WTC11 (cell line): ENCODE measurements around the gene TPCN2. TPM values are rescaled to one million over a fixed set of nuclear protein-coding genes. Genes with fewer than 3 reads are reported as not detected.
A peak's percentile ranks its signal among the peaks of the same experiment; 100 is the strongest.

Experiments
- ATAC-seq: fragments of 200-7000 bp; cut with Tn5 transposase; 2 replicates; pipeline ENCODE4 v1.10.0; 2021; ENCODE audit warnings: mild to moderate bottlenecking, moderate library complexity
- CTCF ChIA-PET: fragments of 300-600 bp; sonication (Branson Sonifier 250); formaldehyde crosslinking; loops from one replicate; lab custom pipeline; 2021; ENCODE audit warnings: antibody characterized with exemption; lab: Charles Lee
- POLR2A ChIA-PET: fragments of 350-600 bp; sonication (Branson Sonifier 250); formaldehyde crosslinking; loops from one replicate; lab custom pipeline; 2021; ENCODE audit warnings: antibody characterized with exemption; lab: Charles Lee
- DNase-seq: peaks from one replicate; pipeline ENCODE4 v3.0.0; 2021; ENCODE audit warnings: low spot score
- H3K27ac Mint-ChIP-seq: 2 replicates; pipeline ENCODE4 v1.8.0; 2021; ENCODE audit warnings: mixed read lengths
- H3K27me3 Mint-ChIP-seq: 2 replicates; pipeline ENCODE4 v1.8.0; 2021; ENCODE audit warnings: low read depth, mild to moderate bottlenecking, moderate library complexity, mixed read lengths
- H3K36me3 Mint-ChIP-seq: 2 replicates; pipeline ENCODE4 v1.8.0; 2021; ENCODE audit warnings: mixed read lengths
- H3K4me1 Mint-ChIP-seq: 2 replicates; pipeline ENCODE4 v1.8.0; 2022; ENCODE audit warnings: mixed read lengths
- H3K4me3 Mint-ChIP-seq: 2 replicates; pipeline ENCODE4 v1.8.0; 2021; ENCODE audit warnings: mild to moderate bottlenecking, moderate library complexity, mixed read lengths
- H3K9me3 Mint-ChIP-seq: 2 replicates; pipeline ENCODE4 v1.8.0; 2021; ENCODE audit warnings: mixed read lengths
- ARID4B ChIP-seq: sonication (generic); formaldehyde crosslinking; IDR thresholded peaks from 2 replicates; pipeline ENCODE4 v1.8.0; 2023; ENCODE audit warnings: missing genetic modification reagents, mild to moderate bottlenecking, borderline replicate concordance
- ATF1 ChIP-seq: sonication (generic); formaldehyde crosslinking; IDR thresholded peaks from 2 replicates; pipeline ENCODE4 v1.8.1; 2023; ENCODE audit warnings: mild to moderate bottlenecking, moderate library complexity, missing genetic modification reagents
- ELF4 ChIP-seq: sonication (generic); formaldehyde crosslinking; IDR thresholded peaks from 2 replicates; pipeline ENCODE4 v1.8.1; 2022; ENCODE audit warnings: low read depth, mild to moderate bottlenecking, moderate library complexity, missing genetic modification reagents
- EMX1 ChIP-seq: fragments of 250-450 bp; sonication (Bioruptor Pico); IDR thresholded peaks from 2 replicates; pipeline ENCODE4 v1.8.0; 2021; ENCODE audit warnings: mild to moderate bottlenecking
- ERG ChIP-seq: fragments of 250-450 bp; sonication (Bioruptor Pico); IDR thresholded peaks from 2 replicates; pipeline ENCODE4 v1.8.0; 2021; ENCODE audit warnings: mild to moderate bottlenecking
- NFYB ChIP-seq: sonication (generic); formaldehyde crosslinking; conservative IDR thresholded peaks from 2 replicates; pipeline ENCODE4 v1.8.0; 2022; ENCODE audit warnings: low read depth, missing genetic modification reagents
- OVOL2 ChIP-seq: fragments of 250-450 bp; sonication (Bioruptor Pico); IDR thresholded peaks from 2 replicates; pipeline ENCODE4 v1.9.0; 2021; ENCODE audit warnings: mild to moderate bottlenecking, borderline replicate concordance
- TCF7 ChIP-seq: sonication (generic); formaldehyde crosslinking; IDR thresholded peaks from 2 replicates; pipeline ENCODE4 v1.8.0; 2022; ENCODE audit warnings: mild to moderate bottlenecking, low read depth, missing genetic modification reagents, moderate library complexity
- TEAD1 ChIP-seq: sonication (generic); formaldehyde crosslinking; IDR thresholded peaks from 2 replicates; pipeline ENCODE4 v1.8.0; 2022; ENCODE audit warnings: mild to moderate bottlenecking, missing genetic modification reagents
- TEAD4 ChIP-seq: sonication (generic); formaldehyde crosslinking; IDR thresholded peaks from 2 replicates; pipeline ENCODE4 v1.8.0; 2022; ENCODE audit warnings: mild to moderate bottlenecking, missing genetic modification reagents
- ZNF138 ChIP-seq: sonication (generic); formaldehyde crosslinking; conservative IDR thresholded peaks from 2 replicates; pipeline ENCODE4 v1.8.1; 2022; ENCODE audit warnings: mild to moderate bottlenecking, moderate library complexity, missing genetic modification reagents
- ZNF317 ChIP-seq: sonication (generic); formaldehyde crosslinking; IDR thresholded peaks from 2 replicates; pipeline ENCODE4 v1.8.1; 2023; ENCODE audit warnings: low read depth, mild to moderate bottlenecking, moderate library complexity, missing genetic modification reagents, borderline replicate concordance
- total RNA-seq: library from RNA; stranded (reverse); gene quantifications from 3 replicates; pipeline ENCODE4 v1.2.3, GENCODE V29; 2021
- TF ChIP-seq, protein P1 (sequence below): sonication (generic); formaldehyde crosslinking; IDR thresholded peaks from 2 replicates; pipeline ENCODE4 v1.8.1; 2022; ENCODE audit warnings: missing genetic modification reagents, borderline replicate concordance
- TF ChIP-seq, protein P2 (sequence below): sonication (generic); formaldehyde crosslinking; IDR thresholded peaks from 2 replicates; pipeline ENCODE4 v1.8.0; 2022; ENCODE audit warnings: mild to moderate bottlenecking, missing genetic modification reagents
- TF ChIP-seq, protein P3 (sequence below): fragments of 250-450 bp; sonication (Bioruptor Pico); IDR thresholded peaks from 2 replicates; pipeline ENCODE4 v1.9.0; 2021; ENCODE audit warnings: mild to moderate bottlenecking
- TF ChIP-seq, protein P4 (sequence below): sonication (generic); formaldehyde crosslinking; IDR thresholded peaks from 2 replicates; pipeline ENCODE4 v1.8.1; 2022; ENCODE audit warnings: low read depth, mild to moderate bottlenecking, moderate library complexity, missing genetic modification reagents, borderline replicate concordance

The TPCN2 gene
- total RNA-seq, 1 experiment from 2014 or later, result 24.6 TPM

DNA sequence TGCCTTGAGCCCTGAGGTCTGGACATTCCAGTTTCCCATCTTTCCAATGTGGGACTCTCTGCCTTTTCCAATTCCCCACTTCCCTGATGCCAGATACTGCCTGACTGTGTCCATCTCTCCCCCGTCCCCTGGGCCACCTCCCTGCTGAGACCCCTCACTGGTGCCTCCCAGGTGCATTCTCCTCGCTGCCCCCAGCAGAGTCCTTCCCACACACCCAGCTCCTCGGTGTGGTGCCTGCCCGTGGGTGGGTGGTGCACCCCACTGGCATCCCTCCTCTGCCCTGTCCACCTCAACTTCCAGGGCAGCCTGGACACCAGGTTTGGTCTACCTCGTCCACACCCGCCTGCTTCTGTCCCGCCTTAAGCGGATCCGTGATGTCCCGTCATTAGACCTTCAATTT is 30.8 kb upstream of the TPCN2 start (continued):
- TF ChIP-seq, protein P1, sequence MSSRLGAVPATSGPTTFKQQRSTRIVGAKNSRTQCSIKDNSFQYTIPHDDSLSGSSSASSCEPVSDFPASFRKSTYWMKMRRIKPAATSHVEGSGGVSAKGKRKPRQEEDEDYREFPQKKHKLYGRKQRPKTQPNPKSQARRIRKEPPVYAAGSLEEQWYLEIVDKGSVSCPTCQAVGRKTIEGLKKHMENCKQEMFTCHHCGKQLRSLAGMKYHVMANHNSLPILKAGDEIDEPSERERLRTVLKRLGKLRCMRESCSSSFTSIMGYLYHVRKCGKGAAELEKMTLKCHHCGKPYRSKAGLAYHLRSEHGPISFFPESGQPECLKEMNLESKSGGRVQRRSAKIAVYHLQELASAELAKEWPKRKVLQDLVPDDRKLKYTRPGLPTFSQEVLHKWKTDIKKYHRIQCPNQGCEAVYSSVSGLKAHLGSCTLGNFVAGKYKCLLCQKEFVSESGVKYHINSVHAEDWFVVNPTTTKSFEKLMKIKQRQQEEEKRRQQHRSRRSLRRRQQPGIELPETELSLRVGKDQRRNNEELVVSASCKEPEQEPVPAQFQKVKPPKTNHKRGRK (CRISPR knock-in tag), result no peak
- TF ChIP-seq ATF1 (CRISPR knock-in tag), result no peak

GRCh38 chr11:69018924-69019323 is 29.8 kb upstream of the TPCN2 start:
- POLR2A ChIA-PET, result no interaction called here
- ATAC-seq, result peak; percentile 41

More at GRCh38 chr11:69018924-69019323, 29.8 kb upstream of the TPCN2 start:
- Mint-ChIP-seq H3K36me3 (no peaks in the 10 kb centered on the region), H3K4me1 (peaks cover 11% of the 10 kb centered on the region; the same call in 1 of the 2 replicates), H3K27ac (no peak overlapping the region), H3K9me3 (peaks cover 12% of the 10 kb centered on the region), H3K27me3 (no peaks in the 10 kb centered on the region), H3K4me3 (no peak overlapping the region)
- CTCF ChIA-PET, result interaction anchor here (1.1 kb wide), 2 partner anchors 25 to 63 kb away, joined by 3 read pairs; no protein-coding TSS in a partner anchor
- DNase-seq, result no peak
- no peak for TF ChIP-seq TCF7 (CRISPR knock-in tag)
- TF ChIP-seq ERG (CRISPR knock-in tag), result no peak
- TF ChIP-seq NFYB (CRISPR knock-in tag), result no peak
- TF ChIP-seq EMX1 (CRISPR knock-in tag), result no peak
- TF ChIP-seq, protein P2, sequence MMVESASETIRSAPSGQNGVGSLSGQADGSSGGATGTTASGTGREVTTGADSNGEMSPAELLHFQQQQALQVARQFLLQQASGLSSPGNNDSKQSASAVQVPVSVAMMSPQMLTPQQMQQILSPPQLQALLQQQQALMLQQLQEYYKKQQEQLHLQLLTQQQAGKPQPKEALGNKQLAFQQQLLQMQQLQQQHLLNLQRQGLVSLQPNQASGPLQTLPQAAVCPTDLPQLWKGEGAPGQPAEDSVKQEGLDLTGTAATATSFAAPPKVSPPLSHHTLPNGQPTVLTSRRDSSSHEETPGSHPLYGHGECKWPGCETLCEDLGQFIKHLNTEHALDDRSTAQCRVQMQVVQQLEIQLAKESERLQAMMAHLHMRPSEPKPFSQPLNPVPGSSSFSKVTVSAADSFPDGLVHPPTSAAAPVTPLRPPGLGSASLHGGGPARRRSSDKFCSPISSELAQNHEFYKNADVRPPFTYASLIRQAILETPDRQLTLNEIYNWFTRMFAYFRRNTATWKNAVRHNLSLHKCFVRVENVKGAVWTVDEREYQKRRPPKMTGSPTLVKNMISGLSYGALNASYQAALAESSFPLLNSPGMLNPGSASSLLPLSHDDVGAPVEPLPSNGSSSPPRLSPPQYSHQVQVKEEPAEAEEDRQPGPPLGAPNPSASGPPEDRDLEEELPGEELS, result no peak
- TF ChIP-seq, protein P3, sequence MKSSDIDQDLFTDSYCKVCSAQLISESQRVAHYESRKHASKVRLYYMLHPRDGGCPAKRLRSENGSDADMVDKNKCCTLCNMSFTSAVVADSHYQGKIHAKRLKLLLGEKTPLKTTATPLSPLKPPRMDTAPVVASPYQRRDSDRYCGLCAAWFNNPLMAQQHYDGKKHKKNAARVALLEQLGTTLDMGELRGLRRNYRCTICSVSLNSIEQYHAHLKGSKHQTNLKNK (CRISPR knock-in tag), result no peak
- TF ChIP-seq TEAD4 (CRISPR knock-in tag), result no peak
- TF ChIP-seq ELF4 (CRISPR knock-in tag), result no peak
- TF ChIP-seq ZNF317 (CRISPR knock-in tag), result no peak
- no peak for TF ChIP-seq ZNF138 (CRISPR knock-in tag)
- TF ChIP-seq OVOL2 (CRISPR knock-in tag), result no peak
- TF ChIP-seq, protein P4, sequence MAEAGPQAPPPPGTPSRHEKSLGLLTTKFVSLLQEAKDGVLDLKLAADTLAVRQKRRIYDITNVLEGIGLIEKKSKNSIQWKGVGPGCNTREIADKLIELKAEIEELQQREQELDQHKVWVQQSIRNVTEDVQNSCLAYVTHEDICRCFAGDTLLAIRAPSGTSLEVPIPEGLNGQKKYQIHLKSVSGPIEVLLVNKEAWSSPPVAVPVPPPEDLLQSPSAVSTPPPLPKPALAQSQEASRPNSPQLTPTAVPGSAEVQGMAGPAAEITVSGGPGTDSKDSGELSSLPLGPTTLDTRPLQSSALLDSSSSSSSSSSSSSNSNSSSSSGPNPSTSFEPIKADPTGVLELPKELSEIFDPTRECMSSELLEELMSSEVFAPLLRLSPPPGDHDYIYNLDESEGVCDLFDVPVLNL (CRISPR knock-in tag), result no peak
- no peak for TF ChIP-seq TEAD1 (CRISPR knock-in tag)
- TF ChIP-seq ARID4B (CRISPR knock-in tag), result no peak
